ENCODE results near the gene PRKCE. TPM values are rescaled to one million over a fixed set of nuclear protein-coding genes. Genes with fewer than 3 reads are reported as not detected.

Gene PRKCE
- total and polyA plus RNA-seq, 7 donors = 3.0 to 22.8 (median 16.1) TPM

DNA sequence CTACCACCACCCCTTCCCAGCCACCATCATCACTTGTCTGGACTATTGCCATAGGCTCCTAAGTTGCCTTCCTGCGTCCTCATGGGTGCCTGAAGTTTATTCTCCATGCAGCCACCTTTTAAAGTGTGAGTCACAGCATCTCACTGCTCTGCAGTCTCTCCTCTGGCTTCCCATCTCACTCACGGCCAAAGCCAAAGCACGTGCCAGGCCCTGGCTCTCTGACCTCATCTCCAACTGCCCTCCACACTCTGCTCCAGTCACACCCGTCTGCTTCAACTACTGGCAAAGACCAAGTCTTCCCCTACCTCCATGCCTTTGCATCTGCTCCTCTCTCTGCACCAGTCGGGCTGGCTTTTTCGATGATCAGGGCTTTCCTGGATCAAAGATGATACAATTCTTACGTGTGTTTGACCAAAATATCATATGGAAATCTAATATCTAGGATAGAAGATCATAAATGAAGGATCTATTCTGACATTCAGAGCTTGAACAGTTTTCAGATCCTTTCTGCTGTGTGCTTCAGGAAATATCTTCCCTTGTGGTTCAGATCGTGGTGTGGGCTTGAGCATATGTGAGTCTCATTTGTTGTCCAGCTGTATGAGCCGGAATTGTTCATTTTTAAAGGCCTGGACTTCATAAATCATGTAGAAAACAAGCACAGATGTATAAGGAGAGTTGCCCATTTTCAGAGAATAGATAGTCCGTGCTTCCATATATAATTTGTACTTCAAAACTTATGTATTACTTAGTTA, 175.6 kb downstream of the PRKCE start:
- Histone ChIP-seq H3K27ac (no peak overlapping the region), H3K27me3 (ENCODE audit: insufficient read depth in 3 of 3, low read length in 2 of 3) (no peaks in the 10 kb centered on the region), H3K9me3 (peaks cover 10% of the 10 kb centered on the region), H3K36me3 (ENCODE audit: insufficient read depth in 1 of 2, low read depth in 1 of 2) (no peaks in the 10 kb centered on the region), H3K4me3 (no peak overlapping the region), H3K4me1 (peaks cover 34% of the 10 kb centered on the region)
- peak; percentile 68 to 75 (median 70) for ATAC-seq
- TF ChIP-seq, protein P1, sequence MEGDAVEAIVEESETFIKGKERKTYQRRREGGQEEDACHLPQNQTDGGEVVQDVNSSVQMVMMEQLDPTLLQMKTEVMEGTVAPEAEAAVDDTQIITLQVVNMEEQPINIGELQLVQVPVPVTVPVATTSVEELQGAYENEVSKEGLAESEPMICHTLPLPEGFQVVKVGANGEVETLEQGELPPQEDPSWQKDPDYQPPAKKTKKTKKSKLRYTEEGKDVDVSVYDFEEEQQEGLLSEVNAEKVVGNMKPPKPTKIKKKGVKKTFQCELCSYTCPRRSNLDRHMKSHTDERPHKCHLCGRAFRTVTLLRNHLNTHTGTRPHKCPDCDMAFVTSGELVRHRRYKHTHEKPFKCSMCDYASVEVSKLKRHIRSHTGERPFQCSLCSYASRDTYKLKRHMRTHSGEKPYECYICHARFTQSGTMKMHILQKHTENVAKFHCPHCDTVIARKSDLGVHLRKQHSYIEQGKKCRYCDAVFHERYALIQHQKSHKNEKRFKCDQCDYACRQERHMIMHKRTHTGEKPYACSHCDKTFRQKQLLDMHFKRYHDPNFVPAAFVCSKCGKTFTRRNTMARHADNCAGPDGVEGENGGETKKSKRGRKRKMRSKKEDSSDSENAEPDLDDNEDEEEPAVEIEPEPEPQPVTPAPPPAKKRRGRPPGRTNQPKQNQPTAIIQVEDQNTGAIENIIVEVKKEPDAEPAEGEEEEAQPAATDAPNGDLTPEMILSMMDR (IDR thresholded peaks at IDR 0.05) = no peak
- WGBS, 3 donors = 21 to 43% (median 30%) methylated on average over 10 of the region's 10 CpGs
- DNase-seq = peak; percentile 78 to 91
- intact Hi-C loops (cut with DNase I) = no loop called here

DNA sequence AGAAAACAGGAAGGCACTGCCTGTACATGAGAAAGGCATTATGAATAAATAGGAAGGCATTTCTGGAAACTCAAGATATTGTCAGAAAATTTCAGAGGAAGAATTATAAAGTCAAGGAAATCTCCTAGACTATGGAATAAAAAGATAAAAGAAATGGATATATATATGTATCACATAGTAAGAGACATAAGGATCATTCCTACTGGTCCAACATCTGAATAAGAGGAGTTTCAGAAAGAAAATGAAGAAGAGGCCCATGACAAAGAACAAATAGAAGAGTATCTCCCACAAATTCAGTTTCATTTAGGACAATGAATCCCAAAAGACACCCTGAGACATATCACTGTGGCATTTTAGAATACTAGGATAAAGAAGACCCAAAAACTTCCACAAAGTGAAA, 178.8 kb downstream of the PRKCE start:
- no peaks in the 10 kb centered on the region for H3K27me3 ChIP-seq (ENCODE audit: insufficient read depth in 3 of 3, low read length in 2 of 3)
- intact Hi-C loops (cut with DNase I) = no loop called here
- TF ChIP-seq, protein P1 (IDR thresholded peaks at IDR 0.05) = no peak
- H3K27ac ChIP-seq = no peak overlapping the region
- DNase-seq (no peak), ATAC-seq (no peak)
- H3K9me3 ChIP-seq = peaks cover 10% of the 10 kb centered on the region
- no peaks in the 10 kb centered on the region for H3K36me3 ChIP-seq (ENCODE audit: insufficient read depth in 1 of 2, low read depth in 1 of 2)
- H3K4me1 ChIP-seq = peaks cover 8% of the 10 kb centered on the region
- no peak overlapping the region for H3K4me3 ChIP-seq

DNA sequence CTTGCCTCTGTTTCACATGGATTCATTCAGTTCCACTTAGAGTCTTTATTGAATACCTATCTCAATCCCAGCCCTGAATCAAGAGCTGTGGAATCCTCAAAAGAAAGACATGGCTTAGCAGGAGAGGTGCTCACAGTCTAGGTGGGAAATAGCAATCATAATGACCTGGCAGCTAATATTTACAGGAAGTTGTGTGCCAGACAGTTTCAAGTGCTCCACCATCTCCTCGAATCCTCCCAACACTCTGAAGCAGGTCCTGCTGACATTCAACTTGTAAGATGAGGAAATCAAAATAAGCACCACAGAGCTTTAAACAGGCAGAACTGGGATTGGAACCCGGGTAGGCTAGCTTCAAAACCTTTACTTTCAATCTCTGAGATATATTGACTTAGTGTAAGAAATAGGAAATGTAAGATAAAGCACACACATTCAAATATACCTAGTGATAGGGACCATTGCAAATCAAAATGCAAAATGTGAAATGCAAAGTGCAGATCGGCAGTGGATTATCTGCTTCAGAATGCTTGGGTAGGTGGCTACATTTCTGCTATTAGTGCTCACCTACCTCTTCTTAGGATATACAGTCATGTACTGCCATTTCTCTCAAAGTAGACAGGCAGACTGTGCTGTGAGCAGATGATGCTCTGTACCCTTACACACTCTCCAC, 182.0 kb downstream of the PRKCE start:
- Histone ChIP-seq H3K27me3 (ENCODE audit: insufficient read depth in 3 of 3, low read length in 2 of 3) (no peaks in the 10 kb centered on the region), H3K4me3 (no peak overlapping the region), H3K9me3 (peaks cover 10% of the 10 kb centered on the region), H3K4me1 (no peaks in the 10 kb centered on the region), H3K27ac (no peak overlapping the region), H3K36me3 (ENCODE audit: insufficient read depth in 1 of 2, low read depth in 1 of 2) (no peaks in the 10 kb centered on the region)
- TF ChIP-seq, protein P1 (IDR thresholded peaks at IDR 0.05) = no peak
- WGBS, 3 donors = 87 to 93% (median 89%) methylated on average over 3 of the region's 3 CpGs
- intact Hi-C loops (cut with DNase I) = no loop called here
- no peak for DNase-seq
- no peak for ATAC-seq

DNA sequence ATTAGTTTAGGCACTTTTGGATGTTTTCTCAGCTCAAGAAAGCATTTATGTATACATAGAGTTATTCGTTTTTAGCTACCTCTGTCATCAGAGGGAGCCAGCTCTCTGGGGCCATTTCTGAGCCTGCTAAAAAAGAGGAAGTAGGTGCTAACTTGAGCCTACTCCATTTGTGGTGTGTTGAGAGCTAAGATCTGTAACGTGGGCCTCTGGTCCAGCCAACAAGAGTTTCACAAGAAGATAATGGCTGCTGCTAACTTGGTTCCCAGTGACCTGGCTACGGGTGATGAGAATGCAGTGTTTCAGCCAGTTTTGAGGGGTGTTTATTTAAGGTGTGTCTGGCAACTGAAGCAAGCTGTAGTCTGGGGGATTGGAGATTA, 182.5 kb downstream of the PRKCE start:
- intact Hi-C loops (cut with DNase I) = no loop called here
- DNase-seq (no peak), ATAC-seq (no peak)
- WGBS, 3 donors = 74 to 89% (median 86%) methylated on average over 3 of the region's 3 CpGs
- Histone ChIP-seq H3K36me3 (ENCODE audit: insufficient read depth in 1 of 2, low read depth in 1 of 2) (no peaks in the 10 kb centered on the region), H3K4me3 (no peak overlapping the region), H3K27ac (no peak overlapping the region), H3K9me3 (peaks cover 10% of the 10 kb centered on the region), H3K27me3 (ENCODE audit: insufficient read depth in 3 of 3, low read length in 2 of 3) (no peaks in the 10 kb centered on the region), H3K4me1 (no peaks in the 10 kb centered on the region)
- TF ChIP-seq, protein P1 (IDR thresholded peaks at IDR 0.05) = no peak

All from psoas muscle (tissue), 8 donors.